Measurements from ENCODE around the gene CYREN. TPM values are rescaled to one million over a fixed set of nuclear protein-coding genes. Genes with fewer than 3 reads are reported as not detected.
A peak's percentile ranks its signal among the peaks of the same experiment; 100 is the strongest.

Gene CYREN
- total and polyA plus RNA-seq, 9 of the 15 experiments (the other 6 are each of a cell fraction or from before 2014, with no cell fraction given) = 13.9 to 108 (median 88.8) TPM

DNA sequence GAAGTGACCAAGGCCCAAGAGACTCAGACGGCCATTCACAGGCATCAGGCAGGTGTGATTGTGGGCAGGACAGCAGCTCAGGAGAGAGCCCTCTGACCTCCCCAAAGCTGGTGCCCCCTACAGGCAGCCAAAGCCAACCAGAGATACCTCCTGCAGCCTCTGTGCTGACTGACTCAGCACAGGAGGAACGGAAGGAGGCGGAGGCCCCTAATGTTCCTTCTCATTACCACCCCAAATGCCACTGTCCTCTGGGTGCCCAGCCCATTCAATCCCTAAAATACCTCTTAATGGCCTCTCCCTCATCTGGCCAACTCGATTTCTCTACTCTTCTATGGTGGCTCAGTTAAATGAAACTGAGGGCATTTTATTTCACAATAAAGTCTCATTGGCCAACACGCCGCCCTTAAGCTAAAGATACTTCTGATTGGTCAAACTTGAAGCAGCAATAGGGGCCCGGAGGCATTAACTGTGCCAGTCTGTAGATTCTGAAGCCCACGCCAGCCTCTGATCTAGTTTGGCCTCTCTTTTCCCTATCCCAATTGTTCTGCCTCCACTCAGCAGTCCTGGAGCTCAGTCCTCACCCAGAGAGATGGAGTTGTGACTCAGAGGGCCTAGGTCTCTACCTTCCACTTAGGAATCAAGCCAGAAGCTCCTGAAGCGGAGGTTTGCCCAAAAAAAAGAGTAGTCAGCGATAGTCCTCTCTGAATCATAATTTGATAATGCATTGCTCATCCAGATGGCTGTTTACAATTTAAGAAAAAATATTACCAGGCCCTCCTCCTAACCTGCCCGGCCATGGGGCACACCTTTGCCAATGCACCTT is 1.2 kb downstream of the CYREN start (continued):
- TF ChIP-seq ATF1 (CRISPR knock-in tag; IDR thresholded peaks at IDR 0.05) (no peak), ATF1 (tag; IDR thresholded peaks at IDR 0.05) (no peak), ASH1L (IDR thresholded peaks at IDR 0.05; ENCODE audit: borderline replicate concordance, low read depth, partially characterized antibody) (no peak), RFX7 (CRISPR knock-in tag; IDR thresholded peaks at IDR 0.05) (0 out of 2 replicates have a peak, but pooled peaks have one; percentile 50), HDAC6 (IDR thresholded peaks at IDR 0.05; ENCODE audit: low read depth, low read length) (no peak), L3MBTL2 (IDR thresholded peaks at IDR 0.05) (peak; percentile 53), SIN3A (IDR thresholded peaks at IDR 0.05; ENCODE audit: borderline replicate concordance in 2 of 2, control insufficient read depth in 1 of 2, low read depth in 2 of 2, low read length in 2 of 2) (no peak), NEUROD1 (IDR thresholded peaks at IDR 0.05; ENCODE audit: borderline replicate concordance, low read depth, low read length, partially characterized antibody) (no peak), SMC3 (conservative IDR thresholded peaks at IDR 0.05; ENCODE audit: insufficient read depth, low read depth, low read length) (0 out of 2 replicates have a peak, but pooled peaks have one; percentile 28), ZFP30 (CRISPR knock-in tag; IDR thresholded peaks at IDR 0.05; ENCODE audit: borderline replicate concordance) (no peak), ZNF224 (CRISPR knock-in tag; IDR thresholded peaks at IDR 0.05) (no peak)
- TF ChIP-seq, protein P1, sequence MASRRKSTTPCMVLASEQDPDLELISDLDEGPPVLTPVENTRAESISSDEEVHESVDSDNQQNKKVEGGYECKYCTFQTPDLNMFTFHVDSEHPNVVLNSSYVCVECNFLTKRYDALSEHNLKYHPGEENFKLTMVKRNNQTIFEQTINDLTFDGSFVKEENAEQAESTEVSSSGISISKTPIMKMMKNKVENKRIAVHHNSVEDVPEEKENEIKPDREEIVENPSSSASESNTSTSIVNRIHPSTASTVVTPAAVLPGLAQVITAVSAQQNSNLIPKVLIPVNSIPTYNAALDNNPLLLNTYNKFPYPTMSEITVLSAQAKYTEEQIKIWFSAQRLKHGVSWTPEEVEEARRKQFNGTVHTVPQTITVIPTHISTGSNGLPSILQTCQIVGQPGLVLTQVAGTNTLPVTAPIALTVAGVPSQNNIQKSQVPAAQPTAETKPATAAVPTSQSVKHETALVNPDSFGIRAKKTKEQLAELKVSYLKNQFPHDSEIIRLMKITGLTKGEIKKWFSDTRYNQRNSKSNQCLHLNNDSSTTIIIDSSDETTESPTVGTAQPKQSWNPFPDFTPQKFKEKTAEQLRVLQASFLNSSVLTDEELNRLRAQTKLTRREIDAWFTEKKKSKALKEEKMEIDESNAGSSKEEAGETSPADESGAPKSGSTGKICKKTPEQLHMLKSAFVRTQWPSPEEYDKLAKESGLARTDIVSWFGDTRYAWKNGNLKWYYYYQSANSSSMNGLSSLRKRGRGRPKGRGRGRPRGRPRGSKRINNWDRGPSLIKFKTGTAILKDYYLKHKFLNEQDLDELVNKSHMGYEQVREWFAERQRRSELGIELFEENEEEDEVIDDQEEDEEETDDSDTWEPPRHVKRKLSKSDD (conservative IDR thresholded peaks at IDR 0.05; ENCODE audit: low read length) = no peak
- TF ChIP-seq, protein P2, sequence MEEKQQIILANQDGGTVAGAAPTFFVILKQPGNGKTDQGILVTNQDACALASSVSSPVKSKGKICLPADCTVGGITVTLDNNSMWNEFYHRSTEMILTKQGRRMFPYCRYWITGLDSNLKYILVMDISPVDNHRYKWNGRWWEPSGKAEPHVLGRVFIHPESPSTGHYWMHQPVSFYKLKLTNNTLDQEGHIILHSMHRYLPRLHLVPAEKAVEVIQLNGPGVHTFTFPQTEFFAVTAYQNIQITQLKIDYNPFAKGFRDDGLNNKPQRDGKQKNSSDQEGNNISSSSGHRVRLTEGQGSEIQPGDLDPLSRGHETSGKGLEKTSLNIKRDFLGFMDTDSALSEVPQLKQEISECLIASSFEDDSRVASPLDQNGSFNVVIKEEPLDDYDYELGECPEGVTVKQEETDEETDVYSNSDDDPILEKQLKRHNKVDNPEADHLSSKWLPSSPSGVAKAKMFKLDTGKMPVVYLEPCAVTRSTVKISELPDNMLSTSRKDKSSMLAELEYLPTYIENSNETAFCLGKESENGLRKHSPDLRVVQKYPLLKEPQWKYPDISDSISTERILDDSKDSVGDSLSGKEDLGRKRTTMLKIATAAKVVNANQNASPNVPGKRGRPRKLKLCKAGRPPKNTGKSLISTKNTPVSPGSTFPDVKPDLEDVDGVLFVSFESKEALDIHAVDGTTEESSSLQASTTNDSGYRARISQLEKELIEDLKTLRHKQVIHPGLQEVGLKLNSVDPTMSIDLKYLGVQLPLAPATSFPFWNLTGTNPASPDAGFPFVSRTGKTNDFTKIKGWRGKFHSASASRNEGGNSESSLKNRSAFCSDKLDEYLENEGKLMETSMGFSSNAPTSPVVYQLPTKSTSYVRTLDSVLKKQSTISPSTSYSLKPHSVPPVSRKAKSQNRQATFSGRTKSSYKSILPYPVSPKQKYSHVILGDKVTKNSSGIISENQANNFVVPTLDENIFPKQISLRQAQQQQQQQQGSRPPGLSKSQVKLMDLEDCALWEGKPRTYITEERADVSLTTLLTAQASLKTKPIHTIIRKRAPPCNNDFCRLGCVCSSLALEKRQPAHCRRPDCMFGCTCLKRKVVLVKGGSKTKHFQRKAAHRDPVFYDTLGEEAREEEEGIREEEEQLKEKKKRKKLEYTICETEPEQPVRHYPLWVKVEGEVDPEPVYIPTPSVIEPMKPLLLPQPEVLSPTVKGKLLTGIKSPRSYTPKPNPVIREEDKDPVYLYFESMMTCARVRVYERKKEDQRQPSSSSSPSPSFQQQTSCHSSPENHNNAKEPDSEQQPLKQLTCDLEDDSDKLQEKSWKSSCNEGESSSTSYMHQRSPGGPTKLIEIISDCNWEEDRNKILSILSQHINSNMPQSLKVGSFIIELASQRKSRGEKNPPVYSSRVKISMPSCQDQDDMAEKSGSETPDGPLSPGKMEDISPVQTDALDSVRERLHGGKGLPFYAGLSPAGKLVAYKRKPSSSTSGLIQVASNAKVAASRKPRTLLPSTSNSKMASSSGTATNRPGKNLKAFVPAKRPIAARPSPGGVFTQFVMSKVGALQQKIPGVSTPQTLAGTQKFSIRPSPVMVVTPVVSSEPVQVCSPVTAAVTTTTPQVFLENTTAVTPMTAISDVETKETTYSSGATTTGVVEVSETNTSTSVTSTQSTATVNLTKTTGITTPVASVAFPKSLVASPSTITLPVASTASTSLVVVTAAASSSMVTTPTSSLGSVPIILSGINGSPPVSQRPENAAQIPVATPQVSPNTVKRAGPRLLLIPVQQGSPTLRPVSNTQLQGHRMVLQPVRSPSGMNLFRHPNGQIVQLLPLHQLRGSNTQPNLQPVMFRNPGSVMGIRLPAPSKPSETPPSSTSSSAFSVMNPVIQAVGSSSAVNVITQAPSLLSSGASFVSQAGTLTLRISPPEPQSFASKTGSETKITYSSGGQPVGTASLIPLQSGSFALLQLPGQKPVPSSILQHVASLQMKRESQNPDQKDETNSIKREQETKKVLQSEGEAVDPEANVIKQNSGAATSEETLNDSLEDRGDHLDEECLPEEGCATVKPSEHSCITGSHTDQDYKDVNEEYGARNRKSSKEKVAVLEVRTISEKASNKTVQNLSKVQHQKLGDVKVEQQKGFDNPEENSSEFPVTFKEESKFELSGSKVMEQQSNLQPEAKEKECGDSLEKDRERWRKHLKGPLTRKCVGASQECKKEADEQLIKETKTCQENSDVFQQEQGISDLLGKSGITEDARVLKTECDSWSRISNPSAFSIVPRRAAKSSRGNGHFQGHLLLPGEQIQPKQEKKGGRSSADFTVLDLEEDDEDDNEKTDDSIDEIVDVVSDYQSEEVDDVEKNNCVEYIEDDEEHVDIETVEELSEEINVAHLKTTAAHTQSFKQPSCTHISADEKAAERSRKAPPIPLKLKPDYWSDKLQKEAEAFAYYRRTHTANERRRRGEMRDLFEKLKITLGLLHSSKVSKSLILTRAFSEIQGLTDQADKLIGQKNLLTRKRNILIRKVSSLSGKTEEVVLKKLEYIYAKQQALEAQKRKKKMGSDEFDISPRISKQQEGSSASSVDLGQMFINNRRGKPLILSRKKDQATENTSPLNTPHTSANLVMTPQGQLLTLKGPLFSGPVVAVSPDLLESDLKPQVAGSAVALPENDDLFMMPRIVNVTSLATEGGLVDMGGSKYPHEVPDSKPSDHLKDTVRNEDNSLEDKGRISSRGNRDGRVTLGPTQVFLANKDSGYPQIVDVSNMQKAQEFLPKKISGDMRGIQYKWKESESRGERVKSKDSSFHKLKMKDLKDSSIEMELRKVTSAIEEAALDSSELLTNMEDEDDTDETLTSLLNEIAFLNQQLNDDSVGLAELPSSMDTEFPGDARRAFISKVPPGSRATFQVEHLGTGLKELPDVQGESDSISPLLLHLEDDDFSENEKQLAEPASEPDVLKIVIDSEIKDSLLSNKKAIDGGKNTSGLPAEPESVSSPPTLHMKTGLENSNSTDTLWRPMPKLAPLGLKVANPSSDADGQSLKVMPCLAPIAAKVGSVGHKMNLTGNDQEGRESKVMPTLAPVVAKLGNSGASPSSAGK (IDR thresholded peaks at IDR 0.05) = no peak
